ENCODE measurements around the gene CETN3. TPM values are rescaled to one million over a fixed set of nuclear protein-coding genes. Genes with fewer than 3 reads are reported as not detected.

Gene CETN3
- total and polyA plus RNA-seq, 2 experiments from 2014 or later: 22.1 to 107 TPM

- TF ChIP-seq ZNF462 (CRISPR knock-in tag; IDR thresholded peaks at IDR 0.05) (no peak), EZH2phosphoT487 (IDR thresholded peaks at IDR 0.05; ENCODE audit: unreplicated experiment) (no peak), EZH2 (IDR thresholded peaks at IDR 0.05; ENCODE audit: low read depth, unreplicated experiment) (no peak), NANOG (IDR thresholded peaks at IDR 0.05; ENCODE audit: borderline replicate concordance) (no peak), JUNB (IDR thresholded peaks at IDR 0.05; ENCODE audit: unreplicated experiment) (no peak), STAT1 (IDR thresholded peaks at IDR 0.05; ENCODE audit: unreplicated experiment) (no peak)
- TF ChIP-seq, protein P1, sequence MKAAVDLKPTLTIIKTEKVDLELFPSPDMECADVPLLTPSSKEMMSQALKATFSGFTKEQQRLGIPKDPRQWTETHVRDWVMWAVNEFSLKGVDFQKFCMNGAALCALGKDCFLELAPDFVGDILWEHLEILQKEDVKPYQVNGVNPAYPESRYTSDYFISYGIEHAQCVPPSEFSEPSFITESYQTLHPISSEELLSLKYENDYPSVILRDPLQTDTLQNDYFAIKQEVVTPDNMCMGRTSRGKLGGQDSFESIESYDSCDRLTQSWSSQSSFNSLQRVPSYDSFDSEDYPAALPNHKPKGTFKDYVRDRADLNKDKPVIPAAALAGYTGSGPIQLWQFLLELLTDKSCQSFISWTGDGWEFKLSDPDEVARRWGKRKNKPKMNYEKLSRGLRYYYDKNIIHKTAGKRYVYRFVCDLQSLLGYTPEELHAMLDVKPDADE (IDR thresholded peaks at IDR 0.05): no peak
- TF ChIP-seq, protein P2, sequence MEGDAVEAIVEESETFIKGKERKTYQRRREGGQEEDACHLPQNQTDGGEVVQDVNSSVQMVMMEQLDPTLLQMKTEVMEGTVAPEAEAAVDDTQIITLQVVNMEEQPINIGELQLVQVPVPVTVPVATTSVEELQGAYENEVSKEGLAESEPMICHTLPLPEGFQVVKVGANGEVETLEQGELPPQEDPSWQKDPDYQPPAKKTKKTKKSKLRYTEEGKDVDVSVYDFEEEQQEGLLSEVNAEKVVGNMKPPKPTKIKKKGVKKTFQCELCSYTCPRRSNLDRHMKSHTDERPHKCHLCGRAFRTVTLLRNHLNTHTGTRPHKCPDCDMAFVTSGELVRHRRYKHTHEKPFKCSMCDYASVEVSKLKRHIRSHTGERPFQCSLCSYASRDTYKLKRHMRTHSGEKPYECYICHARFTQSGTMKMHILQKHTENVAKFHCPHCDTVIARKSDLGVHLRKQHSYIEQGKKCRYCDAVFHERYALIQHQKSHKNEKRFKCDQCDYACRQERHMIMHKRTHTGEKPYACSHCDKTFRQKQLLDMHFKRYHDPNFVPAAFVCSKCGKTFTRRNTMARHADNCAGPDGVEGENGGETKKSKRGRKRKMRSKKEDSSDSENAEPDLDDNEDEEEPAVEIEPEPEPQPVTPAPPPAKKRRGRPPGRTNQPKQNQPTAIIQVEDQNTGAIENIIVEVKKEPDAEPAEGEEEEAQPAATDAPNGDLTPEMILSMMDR (conservative IDR thresholded peaks at IDR 0.05; ENCODE audit: low read depth in 2 of 2): no peak
Measured at GRCh38 chr5:90355635-90356034, 53.9 kb downstream of the CETN3 start (continued).

Data from GM23338 (cell line).